GM13976 (cell line): ENCODE measurements around the gene PSMA6.

Experiments used
- DNase-seq: peaks from one replicate; pipeline ENCODE4 v3.0.0; 2012; ENCODE audit warnings: low spot score
- in situ Hi-C: fragments of 300-500 bp; cut with MboI; formaldehyde crosslinking; loops from one replicate; pipeline ENCODE4 v1.12.0; 2022; ENCODE audit warnings: low sequenced_read_pairs, mixed read lengths, inconsistent platforms; ENCODE audit not compliant: unreplicated experiment
- TF ChIP-seq, protein P1 (sequence below): IDR thresholded peaks from 2 replicates; pipeline ENCODE4 v1.5.1; 2012; ENCODE audit warnings: borderline replicate concordance, mild to moderate bottlenecking; ENCODE audit not compliant: insufficient read depth; ENCODE audit errors: extremely low read depth, missing control alignments, control extremely low read depth

Gene PSMA6

DNA sequence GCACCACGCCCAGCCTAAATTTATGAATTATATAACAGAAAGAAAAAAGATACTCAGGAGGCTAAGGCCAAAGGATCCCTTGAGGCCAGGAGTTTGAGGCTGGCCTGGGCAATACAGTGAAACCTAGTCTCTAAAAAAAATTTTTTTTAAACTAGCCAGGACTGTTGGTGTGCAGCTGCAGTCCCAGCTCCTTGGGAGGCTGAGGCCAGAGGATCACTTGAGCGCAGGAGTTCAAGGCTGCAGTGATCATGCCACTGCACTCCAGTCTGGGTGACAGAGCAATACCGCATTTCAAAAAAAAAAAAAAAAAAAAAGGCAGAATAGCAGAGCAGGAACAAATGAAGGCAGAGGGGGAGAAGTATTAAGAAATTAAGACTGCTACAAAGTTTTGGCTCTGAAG lies 2.6 kb upstream of the PSMA6 start:
- no peak for DNase-seq
- TF ChIP-seq, protein P1, sequence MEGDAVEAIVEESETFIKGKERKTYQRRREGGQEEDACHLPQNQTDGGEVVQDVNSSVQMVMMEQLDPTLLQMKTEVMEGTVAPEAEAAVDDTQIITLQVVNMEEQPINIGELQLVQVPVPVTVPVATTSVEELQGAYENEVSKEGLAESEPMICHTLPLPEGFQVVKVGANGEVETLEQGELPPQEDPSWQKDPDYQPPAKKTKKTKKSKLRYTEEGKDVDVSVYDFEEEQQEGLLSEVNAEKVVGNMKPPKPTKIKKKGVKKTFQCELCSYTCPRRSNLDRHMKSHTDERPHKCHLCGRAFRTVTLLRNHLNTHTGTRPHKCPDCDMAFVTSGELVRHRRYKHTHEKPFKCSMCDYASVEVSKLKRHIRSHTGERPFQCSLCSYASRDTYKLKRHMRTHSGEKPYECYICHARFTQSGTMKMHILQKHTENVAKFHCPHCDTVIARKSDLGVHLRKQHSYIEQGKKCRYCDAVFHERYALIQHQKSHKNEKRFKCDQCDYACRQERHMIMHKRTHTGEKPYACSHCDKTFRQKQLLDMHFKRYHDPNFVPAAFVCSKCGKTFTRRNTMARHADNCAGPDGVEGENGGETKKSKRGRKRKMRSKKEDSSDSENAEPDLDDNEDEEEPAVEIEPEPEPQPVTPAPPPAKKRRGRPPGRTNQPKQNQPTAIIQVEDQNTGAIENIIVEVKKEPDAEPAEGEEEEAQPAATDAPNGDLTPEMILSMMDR, result no peak
- in situ Hi-C loops, result no loop called here

DNA sequence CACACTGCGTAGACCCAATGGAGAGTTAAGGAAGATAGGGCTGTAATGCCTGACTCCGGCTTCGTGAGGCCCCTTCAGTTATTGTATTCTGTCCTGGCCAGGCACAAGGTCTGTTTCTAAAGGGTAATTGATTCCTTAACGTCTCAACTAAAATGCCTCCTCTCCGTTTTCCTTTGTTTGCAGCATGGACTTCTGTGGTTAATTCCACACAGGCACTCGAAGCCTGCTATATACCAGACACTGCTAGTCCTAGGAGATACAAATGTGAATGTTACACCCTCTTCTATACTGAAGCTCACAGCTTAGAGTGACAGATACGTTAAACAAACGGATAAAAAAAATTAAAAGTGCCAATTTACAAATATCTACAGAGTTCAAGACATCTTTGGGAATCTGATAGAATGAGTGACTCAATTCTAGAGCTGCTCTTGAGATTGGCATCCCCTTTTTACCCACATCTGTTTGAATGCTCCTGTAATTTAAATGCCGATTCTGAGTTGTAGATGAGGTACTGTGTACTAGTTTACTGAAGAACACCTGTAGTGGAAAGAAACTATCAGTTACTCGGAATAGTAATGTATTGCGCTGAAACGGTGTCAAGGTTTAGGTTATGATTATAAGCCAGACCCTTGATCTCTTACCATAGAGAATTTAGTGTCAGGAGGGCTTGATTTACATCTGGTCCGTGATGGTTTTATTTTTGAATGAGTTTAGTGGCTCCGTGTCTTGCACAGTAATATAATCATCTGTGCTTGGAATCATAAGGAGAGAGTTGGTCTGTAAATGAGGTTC lies 784 bp downstream of the PSMA6 start:
- no peak for DNase-seq
- TF ChIP-seq, protein P1, result no peak
- in situ Hi-C loops, result no loop called here

DNA sequence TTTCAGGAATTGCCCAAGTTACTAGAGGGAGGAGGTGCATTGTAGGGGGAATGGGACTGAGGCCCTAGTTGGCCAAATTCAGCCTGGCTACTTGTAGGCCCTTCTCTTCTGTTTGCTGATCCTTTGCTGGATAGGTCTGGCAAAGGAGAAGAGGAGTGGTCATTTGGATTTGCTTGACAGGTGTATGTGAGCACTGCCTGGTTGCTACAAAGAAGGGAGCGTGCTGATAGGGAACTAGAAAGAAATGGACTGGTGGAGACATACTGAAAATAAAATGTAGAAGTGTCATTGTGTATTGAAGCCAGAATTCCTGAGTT lies 3.6 kb downstream of the PSMA6 start:
- DNase-seq, result no peak
- TF ChIP-seq, protein P1, result no peak
- in situ Hi-C loops, result no loop called here

- in situ Hi-C loops, result no loop called here
- DNase-seq, result no peak
- TF ChIP-seq, protein P1, result no peak
These were observed 4.4 kb downstream of the PSMA6 start for GRCh38 chr14:35296545-35296944.

GRCh38 chr14:35297706-35298105 lies 5.5 kb downstream of the PSMA6 start:
- DNase-seq, result no peak
- in situ Hi-C loops, result no loop called here
- TF ChIP-seq, protein P1, result no peak

DNA sequence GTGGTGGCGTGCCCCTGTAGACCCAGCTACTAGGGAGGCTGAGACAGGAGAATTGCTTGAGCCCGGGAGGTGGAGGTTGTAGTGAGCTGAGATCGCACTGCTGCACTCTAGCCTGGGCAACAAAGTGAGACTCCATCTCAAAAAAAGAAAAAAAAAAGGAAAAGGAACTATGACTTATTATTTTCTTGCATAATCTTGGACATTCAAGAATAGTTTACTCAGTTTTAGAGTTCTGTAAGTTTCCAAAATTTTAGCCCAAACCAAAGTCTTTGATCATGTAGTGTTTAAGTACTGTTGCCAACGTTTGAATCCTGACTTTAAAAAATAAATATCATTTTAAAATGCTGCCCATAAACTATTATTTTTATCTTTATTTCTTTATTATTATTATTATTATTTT lies 6.2 kb downstream of the PSMA6 start:
- in situ Hi-C loops, result no loop called here
- TF ChIP-seq, protein P1, result no peak
- DNase-seq, result no peak
